Hematopoietic multipotent progenitor cell treated with erythropoietin and hydrocortisone succinate and interleukin-3 and kit ligand, for 17 days (in vitro differentiated cells): ENCODE measurements around the gene OIT3.

Experiments used
- DNase-seq: peaks from one replicate; pipeline ENCODE4 v3.0.0-alpha.2; 2015; ENCODE audit warnings: low spot score

The OIT3 gene

DNA sequence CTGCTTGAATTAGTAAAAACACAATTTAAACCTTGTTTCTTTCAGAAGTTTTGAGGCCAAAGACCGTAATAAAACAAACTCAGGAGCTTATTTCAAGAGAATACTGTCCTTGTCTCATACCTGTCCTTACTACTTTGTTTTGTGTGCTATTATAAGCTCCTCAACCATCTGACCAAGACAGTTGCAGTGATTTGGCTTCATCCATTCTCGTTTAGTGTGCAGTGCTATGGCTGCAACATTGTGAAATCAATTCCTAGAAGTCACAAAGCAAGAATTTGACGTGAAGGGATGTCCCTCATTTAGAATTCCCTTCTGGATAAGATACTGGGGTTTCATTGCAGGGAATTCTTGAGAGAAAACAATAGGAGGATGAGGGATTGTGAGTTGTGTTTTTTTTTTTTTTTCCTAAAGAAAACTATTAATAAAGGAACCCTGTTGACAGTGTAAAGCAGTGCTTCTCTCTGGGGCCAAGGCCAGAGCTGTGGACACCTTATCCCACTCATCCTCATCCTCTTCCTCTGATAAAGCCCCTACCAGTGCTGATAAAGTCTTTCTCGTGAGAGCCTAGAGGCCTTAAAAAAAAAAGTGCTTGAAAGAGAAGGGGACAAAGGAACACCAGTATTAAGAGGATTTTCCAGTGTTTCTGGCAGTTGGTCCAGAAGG lies at the start of gene OIT3:
TSS of gene OIT3 (plus strand) at position 604 of the 663 bp plus-strand sequence. CDS start 60 bp downstream, outside the sequence.
- DNase-seq = no peak

DNA sequence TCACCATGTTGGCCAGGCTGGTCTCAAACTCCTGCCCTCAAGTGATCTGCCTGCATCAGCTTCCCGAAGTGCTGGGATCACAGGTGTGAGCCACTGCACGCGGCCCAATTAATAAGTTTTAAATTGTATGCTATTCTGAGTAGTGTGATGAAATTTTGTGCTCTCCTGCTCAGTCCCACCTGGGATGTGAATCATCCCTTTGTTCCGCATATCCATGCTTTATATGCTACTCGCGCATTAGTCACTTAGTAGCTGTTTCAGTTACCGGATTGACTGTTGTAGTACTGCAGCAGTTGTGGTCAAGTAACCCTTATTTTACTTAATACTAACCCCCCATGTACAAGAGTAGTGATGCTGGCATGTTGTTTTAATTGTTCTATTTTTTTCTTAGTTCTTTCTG lies 47.3 kb upstream of the OIT3 start:
- no peak for DNase-seq

DNA sequence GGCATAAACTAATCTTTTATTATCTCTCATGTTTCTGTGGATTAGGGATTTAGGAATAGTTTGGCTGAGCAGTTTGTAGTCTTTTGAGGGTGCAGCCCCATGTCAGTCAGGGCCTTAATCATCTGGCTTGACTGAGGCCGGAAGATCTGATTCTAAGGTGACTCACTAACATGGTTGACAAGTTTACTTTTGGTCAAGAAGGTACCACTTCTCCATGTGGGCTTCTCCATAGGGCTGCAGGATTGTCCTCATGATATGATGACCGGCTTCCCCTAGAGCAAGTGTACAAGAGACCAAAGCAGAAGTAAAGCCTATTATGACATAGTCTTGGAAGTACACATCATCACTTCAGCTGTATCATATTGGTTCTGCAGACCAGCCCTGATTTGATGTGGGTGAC lies 45.9 kb upstream of the OIT3 start:
- DNase-seq = no peak

DNA sequence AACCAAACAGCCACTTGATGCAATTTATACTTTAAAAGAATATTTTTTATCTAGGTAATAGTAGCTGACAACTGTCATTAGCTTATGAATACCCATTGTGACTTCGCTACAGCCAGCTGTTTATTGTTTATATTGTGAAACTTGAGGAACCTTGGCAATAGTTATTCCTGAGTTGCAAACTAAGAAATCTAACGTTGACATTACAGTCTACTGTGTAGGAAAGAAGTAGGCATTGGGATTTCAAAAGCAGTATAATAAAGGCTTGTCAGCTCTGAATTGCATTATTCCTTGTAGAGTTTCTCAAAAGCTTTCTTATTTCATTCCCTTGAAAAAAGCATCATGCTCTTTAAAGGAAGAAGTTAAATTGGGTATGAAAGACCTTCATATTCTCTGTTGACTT lies 42.7 kb upstream of the OIT3 start:
- no peak for DNase-seq

DNA sequence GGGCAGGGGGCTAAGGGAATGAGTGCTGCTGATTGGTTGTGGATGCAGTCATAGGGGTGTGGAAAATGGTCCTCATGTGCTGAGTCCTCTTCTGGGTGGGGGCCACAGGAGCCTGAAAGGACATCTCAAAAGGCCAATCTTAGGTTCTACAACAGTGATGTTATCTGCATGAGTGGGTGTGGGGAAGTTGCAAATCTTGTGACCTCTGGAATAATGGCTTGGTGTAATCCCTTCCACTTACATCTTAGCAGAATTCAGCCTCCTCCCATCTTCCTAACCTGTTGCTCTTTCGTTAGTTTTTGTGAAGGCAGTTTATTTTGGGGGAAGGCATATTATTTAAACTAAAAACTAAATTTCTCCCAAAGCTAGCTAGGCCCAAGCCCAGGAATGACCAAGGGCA lies 42.0 kb upstream of the OIT3 start:
- DNase-seq = no peak

DNA sequence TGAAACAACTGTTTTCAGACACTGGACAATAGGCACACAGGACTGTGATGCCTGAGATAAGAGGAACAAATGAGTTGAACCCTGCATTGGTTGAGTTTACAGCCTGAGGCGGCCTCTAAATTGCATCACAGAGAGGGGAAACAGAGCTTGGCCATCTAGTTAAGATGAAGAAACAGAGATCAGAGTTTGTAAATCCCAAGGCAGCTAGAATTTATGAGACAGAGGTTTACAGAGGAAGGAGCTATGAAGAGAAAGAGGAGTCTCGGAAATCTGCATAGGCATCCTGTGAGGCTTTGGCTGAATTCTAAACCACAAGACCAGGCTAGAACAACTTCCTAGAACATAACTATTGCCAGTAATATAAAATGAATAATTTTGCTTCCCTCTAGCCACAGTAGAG lies 41.0 kb upstream of the OIT3 start:
- no peak for DNase-seq

DNA sequence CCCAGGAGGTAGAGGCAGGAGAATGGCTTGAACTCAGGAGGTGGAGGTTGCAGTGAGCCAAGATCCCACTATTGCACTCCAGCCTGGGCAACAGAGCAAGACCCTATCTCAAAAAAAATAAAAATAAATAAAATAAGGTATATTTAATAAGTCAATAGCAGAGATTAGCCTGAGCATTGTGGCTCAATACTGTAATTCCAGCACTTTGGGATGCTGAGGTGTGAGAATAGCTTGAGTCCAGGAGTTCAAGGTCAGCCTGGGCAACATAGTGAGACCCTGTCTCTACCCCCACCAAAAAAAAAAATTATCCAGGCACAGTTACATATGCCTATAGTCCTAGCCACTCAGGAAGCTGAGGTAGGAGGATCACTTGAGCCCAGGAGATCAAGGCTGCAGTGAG lies 38.4 kb upstream of the OIT3 start:
- no peak for DNase-seq

DNA sequence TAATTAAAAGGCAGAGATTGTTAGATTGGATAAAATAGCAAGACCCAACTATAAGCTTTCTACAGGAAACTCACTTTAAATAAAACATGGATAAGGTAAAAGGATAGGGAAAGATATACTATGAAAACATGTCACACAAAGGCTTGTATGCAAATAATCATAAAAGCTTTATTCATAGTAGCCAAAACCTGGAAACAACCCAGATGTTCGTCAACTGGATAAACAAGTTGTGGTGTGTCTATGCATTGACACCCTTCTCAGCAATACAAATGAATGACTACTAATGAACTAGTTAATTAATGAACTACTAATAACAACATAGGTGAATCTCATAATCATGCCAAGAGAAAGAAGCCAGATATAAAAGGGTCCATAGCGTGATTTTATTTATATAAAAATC lies 37.7 kb upstream of the OIT3 start:
- no peak for DNase-seq

DNA sequence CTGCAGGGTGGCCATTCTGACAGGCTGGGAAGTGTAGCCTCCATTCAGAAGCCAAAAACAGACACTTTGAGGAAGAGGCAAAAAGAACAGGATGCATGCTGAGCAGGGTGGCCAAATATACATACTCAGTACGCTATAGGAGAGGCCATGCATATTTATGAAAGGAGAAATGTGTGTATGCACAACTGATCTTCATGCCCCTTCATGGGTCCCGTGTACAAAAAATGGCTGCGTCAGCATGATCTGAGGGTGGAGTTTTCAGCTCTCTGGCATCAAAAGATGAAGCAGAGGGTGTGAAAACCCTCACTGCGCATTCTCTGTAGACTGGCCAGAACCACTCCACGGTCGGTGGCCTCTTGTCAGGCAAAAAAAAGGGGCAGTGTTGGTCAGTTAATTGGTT lies 35.5 kb upstream of the OIT3 start:
- no peak for DNase-seq

DNA sequence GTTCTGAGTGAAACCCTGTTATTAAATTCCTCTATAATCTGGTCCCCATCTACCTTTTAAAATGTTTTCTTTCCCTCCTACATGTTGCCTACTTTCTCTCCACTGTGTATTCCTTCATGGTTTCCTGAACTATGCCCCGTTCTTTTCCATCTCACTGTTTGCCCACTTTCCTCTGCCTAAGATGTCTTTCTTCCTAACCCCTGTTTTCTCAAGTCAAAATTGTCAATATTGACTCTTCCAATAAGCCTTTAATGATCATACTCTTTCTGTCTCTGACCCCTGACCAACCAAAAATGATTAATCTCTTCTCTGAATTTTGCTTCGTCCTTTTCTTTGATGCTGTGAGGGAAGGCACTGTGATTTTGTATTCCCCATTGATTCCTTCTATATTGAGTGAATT lies 30.6 kb upstream of the OIT3 start:
- no peak for DNase-seq

DNA sequence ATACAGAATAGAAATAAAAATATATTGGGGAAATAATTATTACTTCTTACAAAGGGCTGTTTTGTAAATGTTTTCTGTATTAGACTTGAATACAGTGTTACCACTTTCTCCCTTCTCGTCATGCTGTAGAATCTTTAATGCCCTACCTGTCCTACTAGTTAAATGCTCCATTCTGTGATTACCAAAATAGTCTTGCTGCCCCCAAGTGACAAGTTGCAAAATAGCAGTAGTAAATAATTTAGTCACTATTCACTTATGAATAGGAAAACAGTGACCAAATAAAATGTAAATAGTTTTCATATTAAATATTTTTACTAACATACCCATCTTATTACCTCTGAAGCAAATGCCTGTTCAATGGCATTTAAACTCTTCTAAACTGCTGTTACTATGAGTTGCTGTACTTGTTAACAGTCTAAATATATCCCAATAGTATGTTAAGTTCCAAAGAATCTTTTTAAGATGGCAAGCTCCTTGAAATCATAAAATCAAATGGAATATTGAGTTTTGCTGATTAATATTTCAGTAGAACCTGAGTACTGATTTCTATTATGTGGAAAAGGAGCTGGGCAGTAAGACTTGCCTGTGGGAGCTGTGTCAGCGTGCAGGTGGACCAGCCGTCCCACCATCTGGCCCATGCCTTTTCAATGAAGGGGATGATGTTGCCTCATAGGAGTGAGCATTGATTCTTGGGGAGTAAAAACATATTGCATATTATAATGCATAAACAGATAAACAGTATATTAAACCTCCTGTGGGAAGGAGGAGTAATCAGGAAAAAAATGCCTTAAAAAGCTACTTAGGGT lies 18.1 kb upstream of the OIT3 start:
- DNase-seq = peak; percentile 39

DNA sequence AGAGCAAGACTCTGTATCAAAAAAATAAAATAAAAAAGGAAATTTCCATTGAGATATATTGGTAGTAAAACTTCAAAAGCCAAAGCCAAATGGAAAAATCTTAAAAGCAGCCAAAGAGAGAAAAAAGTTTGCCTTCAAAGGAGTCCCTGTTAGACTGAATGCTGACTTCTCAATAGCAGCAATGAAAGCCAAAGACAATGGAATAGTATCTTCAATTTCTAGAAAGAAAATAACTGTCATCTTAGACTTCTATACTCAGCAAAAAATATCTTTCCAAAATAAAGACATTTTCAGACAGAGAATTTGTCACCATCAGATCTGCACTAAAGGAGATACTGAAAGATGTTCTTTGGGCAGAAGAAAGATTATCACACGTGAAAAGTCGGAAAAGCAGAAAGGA lies 14.3 kb upstream of the OIT3 start:
- no peak for DNase-seq

DNA sequence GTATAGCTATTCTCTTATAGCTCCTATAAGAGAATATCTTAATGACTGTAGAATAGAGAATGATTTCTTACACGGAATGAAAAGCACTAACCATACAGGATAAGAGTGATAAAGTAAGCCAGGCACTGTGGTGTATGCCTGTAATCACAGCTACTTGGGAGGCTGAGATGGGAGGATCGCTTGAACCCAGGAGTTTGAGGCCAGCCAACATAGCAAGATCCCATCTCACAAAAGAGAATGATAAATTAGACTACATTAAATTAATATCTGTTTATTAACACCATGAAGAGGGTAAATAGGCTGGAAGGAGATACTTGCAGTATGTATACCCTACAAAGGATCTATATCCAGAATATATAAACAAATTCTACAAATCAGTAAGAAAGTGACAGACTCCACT lies 12.2 kb upstream of the OIT3 start:
- DNase-seq = no peak

DNA sequence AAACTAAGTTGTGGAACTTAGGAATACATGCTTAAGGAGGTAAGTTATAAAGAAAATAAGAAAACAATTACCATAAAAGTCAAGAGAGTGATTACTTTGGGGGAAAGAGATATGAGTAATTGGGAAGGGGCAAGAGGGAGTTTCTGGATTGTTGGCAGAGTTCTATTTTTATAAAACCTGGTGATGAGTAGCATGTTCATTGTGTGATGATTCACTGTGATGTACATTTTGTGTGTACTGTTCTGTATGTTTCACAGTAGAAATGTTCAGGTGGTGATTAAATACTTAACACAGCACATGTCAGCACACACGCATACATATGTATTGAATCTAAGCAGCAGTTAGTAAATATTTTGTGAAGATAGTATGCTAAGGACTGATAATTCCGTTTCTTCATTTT lies 9.7 kb upstream of the OIT3 start:
- DNase-seq = no peak

DNA sequence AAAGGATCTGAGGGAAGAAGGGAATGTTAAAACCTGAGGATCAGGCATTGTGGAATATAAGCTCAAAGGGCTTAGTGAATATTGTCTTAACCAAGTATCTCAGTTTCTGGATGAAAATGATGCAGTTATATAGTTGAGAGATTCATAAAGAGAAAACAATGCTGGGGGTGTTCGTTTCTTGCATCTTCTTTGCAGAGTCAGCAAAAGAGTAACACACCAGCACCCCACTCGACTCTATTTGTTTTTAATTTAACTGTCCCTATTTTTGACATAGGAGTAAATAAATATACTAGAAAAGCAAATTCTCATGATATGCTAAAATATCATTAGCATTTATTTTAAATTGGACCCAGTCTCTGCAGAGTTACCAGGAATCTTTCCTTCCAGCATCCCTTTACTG lies 7.6 kb upstream of the OIT3 start:
- DNase-seq = no peak

DNA sequence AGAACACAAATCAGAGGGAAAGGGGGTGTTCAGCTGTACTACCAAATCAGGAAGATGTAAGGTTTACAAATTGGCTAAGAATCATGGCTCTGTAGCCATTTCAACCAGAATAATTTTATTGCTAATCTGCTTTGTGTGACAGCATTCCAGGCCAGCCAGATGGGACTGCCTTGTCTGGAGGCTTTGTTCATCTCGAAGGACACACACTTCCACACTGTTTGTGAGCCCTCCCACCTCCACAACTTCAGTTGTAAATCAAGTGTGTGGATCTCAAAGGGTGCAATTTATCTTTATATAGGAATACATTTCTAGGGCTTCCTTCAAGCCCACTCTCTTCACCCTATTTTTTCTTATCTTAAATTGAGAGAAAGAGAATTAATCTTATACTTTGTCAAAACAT lies 6.9 kb upstream of the OIT3 start:
- DNase-seq = no peak

DNA sequence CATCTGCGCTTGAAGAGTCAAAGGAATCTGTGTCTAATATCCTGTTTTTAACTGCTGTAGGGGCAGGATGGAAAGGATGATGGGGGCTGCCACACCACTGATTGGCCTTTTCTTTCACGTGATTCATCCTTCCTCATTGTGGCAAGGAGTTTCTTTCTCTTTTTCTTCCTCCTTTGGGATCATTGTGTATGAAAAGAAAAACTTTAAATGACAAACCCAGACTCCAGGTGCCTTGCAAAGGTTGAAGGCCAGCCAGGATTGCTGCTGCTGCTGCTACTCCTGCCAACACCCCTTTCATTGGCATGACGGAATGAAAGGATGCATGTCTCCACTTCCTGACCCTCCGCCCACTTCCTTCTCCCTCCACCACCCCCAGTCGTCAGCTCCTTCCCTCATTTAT lies 6.5 kb upstream of the OIT3 start:
- no peak for DNase-seq

DNA sequence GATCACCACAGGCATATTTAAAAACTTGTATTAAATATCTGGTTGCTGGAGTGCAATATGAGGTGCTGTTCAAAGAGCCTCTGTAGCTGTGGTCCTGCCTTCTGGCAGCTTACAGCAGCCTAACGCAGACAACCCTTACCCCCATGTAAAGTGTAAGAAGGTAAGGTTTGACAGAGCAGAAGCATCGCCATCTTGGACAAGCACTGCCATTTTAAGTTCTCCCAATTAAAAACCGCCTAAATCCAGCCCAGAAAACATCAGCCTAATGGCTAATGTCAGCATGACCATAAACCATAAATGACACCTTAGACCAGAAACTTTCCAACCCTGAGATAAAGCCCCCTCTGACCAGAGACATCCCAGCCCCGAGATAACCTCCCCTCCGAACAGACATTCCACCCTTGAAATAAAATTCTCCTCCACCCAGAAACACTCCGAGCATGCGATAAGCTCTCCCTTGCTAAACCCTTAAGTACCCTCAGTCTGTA lies 5.3 kb upstream of the OIT3 start:
- no peak for DNase-seq

DNA sequence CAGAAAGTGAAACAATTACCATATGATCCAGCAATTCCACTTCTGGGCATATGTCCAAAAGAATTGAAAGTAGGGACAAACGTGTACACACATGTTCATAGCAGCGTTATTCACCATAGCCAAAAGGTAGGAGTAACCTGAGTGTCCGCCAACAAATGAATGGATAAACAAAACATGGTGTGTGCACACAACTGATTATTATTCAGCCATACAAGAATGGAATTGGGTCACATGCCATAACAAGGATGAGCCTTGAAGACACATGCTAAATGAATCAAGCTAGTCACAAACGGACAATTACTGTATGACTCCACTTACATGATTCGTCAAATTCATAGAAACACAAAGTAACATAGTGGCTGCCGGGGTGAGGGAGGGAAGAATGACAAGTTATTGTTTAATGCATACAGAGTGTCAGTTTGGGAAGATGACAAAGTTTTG lies 4.1 kb upstream of the OIT3 start:
- DNase-seq = no peak

DNA sequence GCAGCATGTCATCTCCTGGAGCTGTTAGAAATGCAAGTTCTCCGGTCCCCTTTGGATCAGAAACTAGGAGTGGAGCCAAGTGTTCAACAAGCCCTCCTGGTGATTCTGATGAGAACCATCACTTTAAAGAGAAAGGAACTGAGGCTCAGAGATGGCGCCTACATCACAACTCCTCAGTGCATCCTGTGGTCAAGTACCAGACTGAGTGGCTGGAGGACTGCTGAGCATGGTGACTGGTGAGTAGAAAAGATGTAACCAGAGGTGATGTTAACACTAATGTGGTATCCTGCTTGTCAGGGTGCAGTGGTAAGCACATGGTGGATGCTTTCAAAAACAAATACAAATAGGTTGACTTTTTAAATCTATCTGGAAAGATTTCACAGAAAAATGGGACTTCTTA lies 3.5 kb upstream of the OIT3 start:
- DNase-seq = no peak

DNA sequence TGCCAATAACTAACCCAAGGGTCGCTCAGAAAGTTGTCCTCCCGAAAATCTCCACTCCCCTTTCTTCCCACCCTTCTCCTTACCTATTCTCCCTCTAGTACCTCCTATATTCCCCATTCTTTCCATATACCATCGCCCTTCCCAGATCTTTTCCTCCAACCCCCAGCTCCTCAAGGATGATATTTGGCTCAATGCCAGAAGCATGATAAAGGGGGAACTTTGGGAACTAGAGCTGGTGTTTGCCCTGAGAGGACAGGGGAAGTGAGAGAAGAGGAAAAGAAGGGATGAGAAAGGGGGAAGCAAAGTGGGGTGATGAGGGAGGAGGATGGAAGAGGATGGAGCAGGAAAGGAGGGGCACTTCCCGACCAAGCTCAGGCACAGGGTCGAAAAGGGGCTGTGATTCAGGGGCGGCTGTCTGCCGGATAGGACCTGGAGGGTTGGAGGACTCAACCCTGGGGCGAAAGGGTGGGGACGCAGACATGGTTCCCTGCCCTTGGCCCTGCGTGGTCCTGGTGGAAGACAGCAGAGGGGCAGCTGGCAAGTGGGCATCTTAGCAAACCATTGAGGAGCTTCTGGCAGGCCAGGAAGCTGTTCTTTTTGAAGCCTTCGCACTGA lies 1.8 kb downstream of the OIT3 start:
- no peak for DNase-seq

DNA sequence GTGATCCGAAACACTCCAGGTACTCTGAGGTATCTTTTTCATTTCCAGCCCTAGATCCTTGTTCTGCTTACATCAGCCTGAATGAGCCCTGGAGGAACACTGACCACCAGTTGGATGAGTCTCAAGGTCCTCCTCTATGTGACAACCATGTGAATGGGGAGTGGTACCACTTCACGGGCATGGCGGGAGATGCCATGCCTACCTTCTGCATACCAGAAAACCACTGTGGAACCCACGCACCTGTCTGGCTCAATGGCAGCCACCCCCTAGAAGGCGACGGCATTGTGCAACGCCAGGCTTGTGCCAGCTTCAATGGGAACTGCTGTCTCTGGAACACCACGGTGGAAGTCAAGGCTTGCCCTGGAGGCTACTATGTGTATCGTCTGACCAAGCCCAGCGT lies 5.1 kb downstream of the OIT3 start:
- no peak for DNase-seq

DNA sequence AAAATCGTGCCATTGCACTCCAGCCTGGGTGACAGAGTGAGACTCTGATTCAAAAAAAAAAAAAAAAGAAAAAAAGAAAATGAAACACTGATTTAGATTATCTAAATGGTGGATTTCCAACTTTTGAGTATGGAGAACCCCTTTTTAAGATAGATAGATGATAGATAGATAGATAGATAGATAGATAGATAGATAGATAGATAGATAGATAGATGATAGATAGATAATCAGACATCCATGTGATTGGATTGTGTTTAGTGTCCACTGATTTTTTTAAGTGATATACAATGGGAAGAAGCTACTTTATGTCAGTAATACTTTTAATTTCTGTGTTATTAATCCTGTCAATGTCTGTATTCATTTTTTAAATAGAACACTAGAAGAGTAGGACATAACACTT lies 6.0 kb downstream of the OIT3 start:
- no peak for DNase-seq
